ENCODE results near the gene SHROOM2. TPM values are rescaled to one million over a fixed set of nuclear protein-coding genes. Genes with fewer than 3 reads are reported as not detected.

Gene SHROOM2
- total RNA-seq, 4 donors from 2014 or later: 0.67 to 2.3 (median 1.6) TPM

GRCh38 chrX:9905721-9906120 is 119.5 kb downstream of the SHROOM2 start:
- Histone ChIP-seq H3K36me3 (no peaks in the 10 kb centered on the region), H3K9me3 (no peaks in the 10 kb centered on the region), H3K27ac (no peak overlapping the region), H3K4me1 (no peaks in the 10 kb centered on the region), H3K4me3 (no peak overlapping the region), H3K27me3 (no peaks in the 10 kb centered on the region)
- TF ChIP-seq CTCF (IDR thresholded peaks at IDR 0.05) (no peak), EP300 (IDR thresholded peaks at IDR 0.05) (no peak), POLR2AphosphoS5 (IDR thresholded peaks at IDR 0.05) (no peak), POLR2A (IDR thresholded peaks at IDR 0.05) (no peak)
- ATAC-seq: no peak
- 90 to 92% methylated on average over 4 to 5 of the region's 5 CpGs for WGBS, 2 donors (ENCODE audit: low coverage in 1 of 2)

- no peak overlapping the region for H3K4me3 ChIP-seq
- no peak overlapping the region for H3K27ac ChIP-seq
- ATAC-seq: no peak
- H3K27me3 ChIP-seq: no peaks in the 10 kb centered on the region
- TF ChIP-seq POLR2AphosphoS5 (IDR thresholded peaks at IDR 0.05) (no peak), EP300 (IDR thresholded peaks at IDR 0.05) (no peak), CTCF (IDR thresholded peaks at IDR 0.05) (no peak), POLR2A (IDR thresholded peaks at IDR 0.05) (no peak)
- no peaks in the 10 kb centered on the region for H3K36me3 ChIP-seq
- WGBS, 2 donors (ENCODE audit: low coverage in 1 of 2): 73 to 80% methylated on average over 1 to 7 of the region's 10 CpGs
- no peaks in the 10 kb centered on the region for H3K4me1 ChIP-seq
- no peaks in the 10 kb centered on the region for H3K9me3 ChIP-seq
Observed at GRCh38 chrX:9906919-9907318, 120.7 kb downstream of the SHROOM2 start.

GRCh38 chrX:9907645-9908387 is 121.6 kb downstream of the SHROOM2 start:
- no peaks in the 10 kb centered on the region for H3K36me3 ChIP-seq
- H3K4me1 ChIP-seq: no peaks in the 10 kb centered on the region
- no CpG with 5 or more reads among the region's 8 CpGs for WGBS, 2 donors (ENCODE audit: low coverage in 1 of 2)
- H3K27me3 ChIP-seq: no peaks in the 10 kb centered on the region
- TF ChIP-seq EP300 (IDR thresholded peaks at IDR 0.05): no peak
- no peak for TF ChIP-seq POLR2AphosphoS5 (IDR thresholded peaks at IDR 0.05)
- no peak for TF ChIP-seq CTCF (IDR thresholded peaks at IDR 0.05)
- TF ChIP-seq POLR2A (IDR thresholded peaks at IDR 0.05): no peak
- no peaks in the 10 kb centered on the region for H3K9me3 ChIP-seq
- no peak overlapping the region for H3K4me3 ChIP-seq
- ATAC-seq: no peak
- no peak overlapping the region for H3K27ac ChIP-seq

- Histone ChIP-seq H3K36me3 (no peaks in the 10 kb centered on the region), H3K4me1 (no peaks in the 10 kb centered on the region), H3K27me3 (no peaks in the 10 kb centered on the region), H3K4me3 (no peak overlapping the region), H3K27ac (no peak overlapping the region), H3K9me3 (no peaks in the 10 kb centered on the region)
- 92 to 97% methylated on average over 2 to 6 of the region's 6 CpGs for WGBS, 2 donors (ENCODE audit: low coverage in 1 of 2)
- no peak for TF ChIP-seq POLR2A (IDR thresholded peaks at IDR 0.05)
- TF ChIP-seq CTCF (IDR thresholded peaks at IDR 0.05): no peak
- no peak for TF ChIP-seq EP300 (IDR thresholded peaks at IDR 0.05)
- TF ChIP-seq POLR2AphosphoS5 (IDR thresholded peaks at IDR 0.05): no peak
- ATAC-seq: no peak
Observed at GRCh38 chrX:9909254-9909653, 123.0 kb downstream of the SHROOM2 start.

GRCh38 chrX:9911487-9911886 is 125.3 kb downstream of the SHROOM2 start:
- H3K4me3 ChIP-seq: no peak overlapping the region
- 72 to 76% methylated on average over 6 to 7 of the region's 7 CpGs for WGBS, 2 donors (ENCODE audit: low coverage in 1 of 2)
- H3K27me3 ChIP-seq: no peaks in the 10 kb centered on the region
- H3K36me3 ChIP-seq: no peaks in the 10 kb centered on the region
- no peak for ATAC-seq
- no peak overlapping the region for H3K27ac ChIP-seq
- H3K4me1 ChIP-seq: no peaks in the 10 kb centered on the region
- no peak for TF ChIP-seq POLR2AphosphoS5 (IDR thresholded peaks at IDR 0.05)
- TF ChIP-seq CTCF (IDR thresholded peaks at IDR 0.05): no peak
- TF ChIP-seq POLR2A (IDR thresholded peaks at IDR 0.05): no peak
- TF ChIP-seq EP300 (IDR thresholded peaks at IDR 0.05): no peak
- no peaks in the 10 kb centered on the region for H3K9me3 ChIP-seq

Measured in gastroesophageal sphincter (tissue), 4 donors.